Spleen (tissue), 11 donors: ENCODE results near the gene TDRD7. TPM values are rescaled to one million over a fixed set of nuclear protein-coding genes. Genes with fewer than 3 reads are reported as not detected.

Source experiments
- DNase-seq: peaks from one replicate; pipeline ENCODE4 v3.0.0-alpha.2; 2020
- H3K27ac ChIP-seq, 8 donors: fragments of 200-600 bp; sonication (generic) in 7 of 8; 1 replicate in 4 of 8; 2 replicates in 4 of 8; pipeline versions ENCODE4 v1.5.0 to v1.8.0; 2016 to 2021; ENCODE audit warnings: inconsistent platforms in 4 of 8, mild to moderate bottlenecking in 4 of 8, moderate library complexity in 1 of 8
- H3K27me3 ChIP-seq, 7 donors: fragments of 200-600 bp; sonication (generic) in 6 of 7; replicated peaks in 1 of 7; 1 replicate in 4 of 7; 2 replicates in 3 of 7; pipeline versions ENCODE4 v1.5.0 to v1.8.0; 2016 to 2021; ENCODE audit warnings: inconsistent platforms in 3 of 7, mild to moderate bottlenecking in 1 of 7
- H3K36me3 ChIP-seq, 6 donors: fragments of 200-600 bp; sonication (generic) in 5 of 6; 1 replicate in 4 of 6; 2 replicates in 2 of 6; pipeline versions ENCODE4 v1.5.0 to v1.8.0; 2016 to 2021; ENCODE audit warnings: inconsistent platforms in 2 of 6
- H3K4me1 ChIP-seq, 6 donors: fragments of 200-600 bp; sonication (generic) in 5 of 6; 1 replicate in 3 of 6; 2 replicates in 3 of 6; pipeline versions ENCODE4 v1.5.0 to v1.8.0; 2016 to 2021; ENCODE audit warnings: inconsistent platforms in 3 of 6
- H3K4me3 ChIP-seq, 8 donors: fragments of 200-600 bp; sonication (generic) in 7 of 8; 1 replicate in 4 of 8; 2 replicates in 4 of 8; pipeline versions ENCODE4 v1.5.0 to v1.8.0; 2016 to 2021; ENCODE audit warnings: inconsistent platforms in 4 of 8, mild to moderate bottlenecking in 4 of 8, moderate library complexity in 2 of 8
- H3K9me3 ChIP-seq, 8 donors: fragments of 200-600 bp; sonication (generic) in 7 of 8; 1 replicate in 4 of 8; 2 replicates in 4 of 8; pipeline versions ENCODE4 v1.5.0 to v1.8.0; 2016 to 2021; ENCODE audit warnings: inconsistent platforms in 4 of 8
- CTCF ChIP-seq, 11 experiments: fragments of 200-600 bp in 7 of 11; fragments of 450-650 bp in 4 of 11; sonication (generic) in 4 of 11; IDR thresholded peaks in 8 of 11; conservative IDR thresholded peaks in 3 of 11; 1 replicate in 7 of 11; 2 replicates in 4 of 11; pipeline versions ENCODE4 v1.4.0 to v1.8.0; 2016 to 2021; ENCODE audit warnings: antibody characterized with exemption in 11 of 11, inconsistent platforms in 4 of 11, mild to moderate bottlenecking in 1 of 11
- POLR2A ChIP-seq, 3 donors: fragments of 450-650 bp; IDR thresholded peaks; one replicate each; pipeline ENCODE4 v1.5.1; 2017; ENCODE audit warnings: antibody characterized with exemption in 3 of 3, mild to moderate bottlenecking in 1 of 3
- POLR2AphosphoS5 ChIP-seq, 3 donors: sonication (generic); formaldehyde crosslinking; IDR thresholded peaks; one replicate each; pipeline ENCODE4 v1.5.1; 2017; ENCODE audit warnings: antibody characterized with exemption in 3 of 3
- WGBS, 5 donors: extraction: QIAGEN DNeasy Blood & Tissue Kit in 3 of 5; methylation state at CpG; one replicate each; pipeline versions ENCODE4 v1.1.5 to v1.1.7; 2013 to 2018; 5-methylcytosine and 5-hydroxymethylcytosine counted together
- intact Hi-C: fragments of 100-400 bp; cut with DNase I; formaldehyde crosslinking; loops from one replicate; pipeline ENCODE4 v1.15.0; 2023; ENCODE audit warnings: low total_unique reads
- polyA plus RNA-seq, 3 donors: library from polyadenylated mRNA; stranded (reverse); fragments of 200-250 nt; gene quantifications; one replicate each; pipeline ENCODE4 v1.2.1, GENCODE V29; 2013
- total RNA-seq, 7 donors: library from RNA; depleted of rRNA in 3 of 7; stranded (reverse); fragments of >200 nt in 3 of 7; fragmentation: NEBNext Ultra II Directional in 4 of 7; extraction: Animal tissue kit (Norgen Biotek cat#: 25700) in 4 of 7; gene quantifications; one replicate each; pipeline versions ENCODE4 v1.1.0 to v1.2.1, GENCODE V29; 2016 to 2021
- donor health status: healthy with polysubstance abuse.
- donor health status: DM: no; HTN: no; CAD: no; lungs with moderate emphysema.
- donor health status: DM: no; HTN: no; CAD: no.
- donor health status: Bipolar disorder and iron deficiency.
- donor health status: healthy.
- donor health status: DM: no; HTN: no; CAD: no.
- donor health status: DM: yes; HTN: yes; CAD: no.

The TDRD7 gene
- total and polyA plus RNA-seq, 10 donors: 6.4 to 18.7 (median 15.3) TPM

GRCh38 chr9:97387936-97388684, 23.8 kb upstream of the TDRD7 start:
- TF ChIP-seq POLR2A (IDR thresholded peaks at IDR 0.05) (no peak), POLR2AphosphoS5 (IDR thresholded peaks at IDR 0.05) (no peak), CTCF (IDR thresholded peaks at IDR 0.05 in 8 of 11, conservative IDR thresholded peaks at IDR 0.05 in 3 of 11) (no peak)
- no peaks in the 10 kb centered on the region for H3K9me3 ChIP-seq
- H3K4me1 ChIP-seq: peaks cover 0 to 23% (median 14%) of the 10 kb centered on the region in 6 donors
- H3K27ac ChIP-seq: no peak overlapping the region
- H3K4me3 ChIP-seq: no peak overlapping the region
- intact Hi-C loops: no loop called here
- DNase-seq: no peak
- no peaks in the 10 kb centered on the region for H3K36me3 ChIP-seq
- H3K27me3 ChIP-seq: peaks cover 0 to 33% (median 11%) of the 10 kb centered on the region in 7 donors
- 76 to 87% (median 79%) methylated on average over 5 of the region's 5 CpGs for WGBS, 5 donors

GRCh38 chr9:97388721-97389238, 23.1 kb upstream of the TDRD7 start:
- H3K9me3 ChIP-seq: no peaks in the 10 kb centered on the region
- TF ChIP-seq CTCF (IDR thresholded peaks at IDR 0.05 in 8 of 11, conservative IDR thresholded peaks at IDR 0.05 in 3 of 11): no peak
- no peak for TF ChIP-seq POLR2AphosphoS5 (IDR thresholded peaks at IDR 0.05)
- no peak for TF ChIP-seq POLR2A (IDR thresholded peaks at IDR 0.05)
- 26 to 45% (median 35%) methylated on average over 2 to 5 of the region's 5 CpGs for WGBS, 5 donors

GRCh38 chr9:97389249-97389648, 22.6 kb upstream of the TDRD7 start:
- intact Hi-C loops: no loop called here
- H3K27me3 ChIP-seq: peaks cover 0 to 33% (median 11%) of the 10 kb centered on the region in 7 donors
- no peak for DNase-seq
- H3K27ac ChIP-seq: no peak overlapping the region
- H3K9me3 ChIP-seq: no peaks in the 10 kb centered on the region
- TF ChIP-seq CTCF (IDR thresholded peaks at IDR 0.05 in 8 of 11, conservative IDR thresholded peaks at IDR 0.05 in 3 of 11) (no peak), POLR2A (IDR thresholded peaks at IDR 0.05) (no peak), POLR2AphosphoS5 (IDR thresholded peaks at IDR 0.05) (no peak)
- H3K4me3 ChIP-seq: no peak overlapping the region
- peaks cover 0 to 23% (median 14%) of the 10 kb centered on the region in 6 donors for H3K4me1 ChIP-seq
- 55 to 94% (median 91%) methylated on average over 2 to 3 of the region's 3 CpGs for WGBS, 5 donors
- no peaks in the 10 kb centered on the region for H3K36me3 ChIP-seq

More at GRCh38 chr9:97388721-97389238, 23.1 kb upstream of the TDRD7 start:
- Histone ChIP-seq H3K27me3 (peaks cover 0 to 33% (median 11%) of the 10 kb centered on the region in 7 donors), H3K4me3 (no peak overlapping the region), H3K4me1 (peaks cover 0 to 23% (median 14%) of the 10 kb centered on the region in 6 donors), H3K36me3 (no peaks in the 10 kb centered on the region), H3K27ac (no peak overlapping the region)
- no peak for DNase-seq
- intact Hi-C loops: no loop called here

GRCh38 chr9:97390791-97391406, 21.0 kb upstream of the TDRD7 start:
- no peaks in the 10 kb centered on the region for H3K9me3 ChIP-seq
- TF ChIP-seq CTCF (IDR thresholded peaks at IDR 0.05 in 8 of 11, conservative IDR thresholded peaks at IDR 0.05 in 3 of 11) (no peak), POLR2AphosphoS5 (IDR thresholded peaks at IDR 0.05) (no peak), POLR2A (IDR thresholded peaks at IDR 0.05) (no peak)
- no peak overlapping the region for H3K4me3 ChIP-seq
- 79 to 89% (median 86%) methylated on average over 10 of the region's 10 CpGs for WGBS, 5 donors
- intact Hi-C loops: no loop called here
- H3K27me3 ChIP-seq: peaks cover 0 to 28% (median 11%) of the 10 kb centered on the region in 7 donors
- H3K36me3 ChIP-seq: no peaks in the 10 kb centered on the region
- no peak for DNase-seq
- H3K4me1 ChIP-seq: peaks cover 0 to 23% (median 14%) of the 10 kb centered on the region in 6 donors
- no peak overlapping the region for H3K27ac ChIP-seq
